A549 (cell line): ENCODE measurements around the gene GRID2IP.

Experiments used
- BHLHE40 ChIP-seq: IDR thresholded peaks from 2 replicates; pipeline ENCODE4 v1.6.1; 2012; ENCODE audit warnings: low read depth, low read length, inconsistent platforms
- CTCF ChIP-seq: fragments of >200 bp; sonication (Bioruptor Twin); formaldehyde crosslinking; IDR thresholded peaks from 3 replicates; pipeline ENCODE4 v1.5.1; 2016
- EP300 ChIP-seq, 2 experiments: fragments of >200 bp; sonication (Bioruptor Twin); formaldehyde crosslinking; IDR thresholded peaks; 2 replicates in 1 of 2; 3 replicates in 1 of 2; pipeline ENCODE4 v1.6.1; 2016 to 2017
- HMGXB4 ChIP-seq: fragments of 250-450 bp; sonication (Bioruptor Pico); IDR thresholded peaks from 2 replicates; pipeline ENCODE4 v1.5.0; 2021; ENCODE audit warnings: mild to moderate bottlenecking, moderate library complexity, borderline replicate concordance
- HOXA7 ChIP-seq: fragments of 250-450 bp; sonication (Bioruptor Pico); IDR thresholded peaks from 2 replicates; pipeline ENCODE4 v1.5.0; 2020; ENCODE audit warnings: mild to moderate bottlenecking, moderate library complexity
- NPAS2 ChIP-seq: fragments of 250-450 bp; sonication (Bioruptor Pico); IDR thresholded peaks from 2 replicates; pipeline ENCODE4 v1.8.0; 2022; ENCODE audit warnings: mild to moderate bottlenecking, moderate library complexity, borderline replicate concordance
- NR3C1 ChIP-seq: fragments of >200 bp; sonication (Bioruptor Twin); formaldehyde crosslinking; IDR thresholded peaks from 3 replicates; pipeline ENCODE4 v1.6.1; 2017
- PHF8 ChIP-seq: fragments of 200-600 bp; sonication (generic); IDR thresholded peaks from 2 replicates; pipeline ENCODE4 v1.6.1; 2016; ENCODE audit warnings: low read depth, mild to moderate bottlenecking, antibody characterized with exemption, moderate library complexity, borderline replicate concordance
- POLR2A ChIP-seq: IDR thresholded peaks from 2 replicates; pipeline ENCODE4 v1.6.1; 2012; ENCODE audit warnings: mild to moderate bottlenecking, low read length
- RAD21 ChIP-seq, 2 experiments: fragments of >200 bp in 1 of 2; sonication (Bioruptor Twin) in 1 of 2; formaldehyde crosslinking in 1 of 2; IDR thresholded peaks in 1 of 2; conservative IDR thresholded peaks in 1 of 2; 2 replicates in 1 of 2; 3 replicates in 1 of 2; pipeline ENCODE4 v1.6.1; 2012 to 2018; ENCODE audit warnings: inconsistent platforms in 1 of 2
- REST ChIP-seq: fragments of 200-600 bp; sonication (generic); IDR thresholded peaks from 2 replicates; pipeline ENCODE4 v1.6.1; 2016; ENCODE audit warnings: antibody characterized with exemption, mild to moderate bottlenecking, moderate library complexity
- ZSCAN20 ChIP-seq: fragments of 250-450 bp; sonication (Bioruptor Pico); IDR thresholded peaks from 2 replicates; pipeline ENCODE4 v1.8.0; 2022; ENCODE audit warnings: mild to moderate bottlenecking, moderate library complexity

- no peak for TF ChIP-seq POLR2A
- TF ChIP-seq PHF8: no peak
- TF ChIP-seq EP300 (IDR thresholded peaks at IDR 0.05): peak in 1 of 2 experiments; percentile 44; a peak in 1 of 5 replicates
- no peak for TF ChIP-seq CTCF
- no peak for TF ChIP-seq BHLHE40
- TF ChIP-seq NPAS2: no peak
- no peak for TF ChIP-seq NR3C1
- no peak for TF ChIP-seq HMGXB4 (CRISPR knock-in tag)
- no peak for TF ChIP-seq REST
- TF ChIP-seq HOXA7: no peak
- TF ChIP-seq RAD21 (conservative IDR thresholded peaks at IDR 0.05 in 1 of 2, IDR thresholded peaks at IDR 0.05 in 1 of 2): peak; percentile 7 to 17; a peak in 1 of 5 replicates
- TF ChIP-seq ZSCAN20 (CRISPR knock-in tag): no peak
Observed at GRCh38 chr7:6453734-6454133, 97.5 kb downstream of the GRID2IP start.
